GM12892 (cell line): ENCODE measurements around the gene RHOT2.

Source experiments
- POLR2A ChIP-seq: IDR thresholded peaks from 2 replicates; pipeline ENCODE4 v1.6.1; 2011; ENCODE audit warnings: low read depth, low read length, control low read depth
- POLR2AphosphoS5 ChIP-seq: IDR thresholded peaks from 2 replicates; pipeline ENCODE4 v1.6.1; 2011; ENCODE audit warnings: low read depth, low read length, control low read depth

DNA sequence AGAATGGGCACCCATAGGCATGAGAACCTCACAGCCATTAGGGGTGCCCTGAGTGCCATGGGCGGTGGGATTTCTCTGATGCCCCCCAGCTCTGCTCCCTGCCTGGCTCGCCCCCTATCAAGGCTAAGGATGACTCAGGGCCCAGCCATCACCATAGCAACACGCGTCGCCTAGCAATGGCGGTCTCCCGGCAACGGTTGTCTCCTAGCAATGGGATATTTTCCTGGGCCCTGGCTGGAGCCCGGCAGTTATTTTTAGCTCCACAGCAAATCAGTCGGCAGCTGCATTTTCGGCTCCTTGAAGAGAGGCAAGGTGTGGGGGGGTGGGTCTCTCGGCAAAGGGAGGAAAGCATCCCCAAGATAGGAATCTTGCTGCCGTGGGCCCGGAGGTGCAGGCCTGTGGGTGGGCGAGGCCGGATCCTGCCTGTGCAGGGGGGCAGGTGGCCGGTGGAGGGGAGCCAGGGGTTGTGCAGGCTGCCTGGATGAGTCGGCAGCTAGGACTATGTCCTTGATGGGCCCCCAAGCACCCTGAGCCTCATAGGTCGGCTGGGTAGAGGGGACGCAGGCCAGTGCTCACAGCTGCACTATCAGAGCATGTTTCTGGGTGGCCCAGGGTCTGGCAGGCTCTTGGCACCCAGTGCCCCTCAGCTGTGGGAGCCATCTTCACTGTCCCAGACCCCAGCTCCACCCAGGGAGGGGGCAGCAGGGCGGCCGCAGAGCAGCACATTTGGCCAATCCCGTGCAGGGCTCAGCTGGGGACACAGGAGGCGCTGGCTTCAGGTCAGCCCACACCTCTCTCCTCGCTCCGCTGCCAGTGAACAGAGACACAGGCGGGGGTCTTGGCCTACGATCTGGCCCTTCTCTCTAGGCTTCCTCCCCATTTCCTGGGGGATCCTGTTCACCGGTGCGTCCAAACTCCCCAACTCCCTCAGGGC lies 41.9 kb downstream of the RHOT2 start:
- TF ChIP-seq POLR2AphosphoS5 (no peak), POLR2A (no peak)
